K562 (cell line): ENCODE measurements around the gene TAX1BP1. TPM values are rescaled to one million over a fixed set of nuclear protein-coding genes. Genes with fewer than 3 reads are reported as not detected.

Source experiments
- ATAC-seq: fragments of 200-7000 bp; cut with Tn5 transposase; 3 replicates; pipeline ENCODE4 v1.9.1; 2020; ENCODE audit warnings: moderate library complexity
- BruUV-seq: library from RNA; stranded (reverse); fragments of 400-500 nt; replicated peaks from 2 replicates; lab custom pipeline; 2021; lab: Mats Ljungman, UMichigan
- CTCF ChIA-PET: fragments of 300-600 bp; formaldehyde crosslinking; extraction: SDS; loops from one replicate; lab custom pipeline; 2021; ENCODE audit warnings: low intra/inter-chr PET ratio; lab: Yijun Ruan, JAX
- POLR2A ChIA-PET: fragments of 300-600, 350-650 bp; sonication (Branson Sonifier 250); formaldehyde crosslinking; extraction: SDS; loops from one replicate; lab custom pipeline; 2021; ENCODE audit warnings: antibody characterized with exemption, inconsistent platforms; lab: Yijun Ruan, JAX
- DNase-seq, 4 experiments: peaks; one replicate each; pipeline versions ENCODE4 v3.0.0 to v3.0.0-alpha.2; 2011 to 2018; ENCODE audit warnings: low spot score in 3 of 4, mixed read lengths in 3 of 4; ENCODE audit errors: extremely low read depth in 1 of 4
- FAIRE-seq: peaks from 2 replicates; lab custom pipeline; 2011; peaks lifted over from hg19 to GRCh38; lab: Jason Lieb, UNC
- H2AFZ ChIP-seq: 2 replicates; pipeline ENCODE4 v1.6.0; 2011; ENCODE audit warnings: low read depth, low read length, control low read depth, inconsistent platforms
- H3K27ac ChIP-seq: fragments of 200-600 bp; 3 replicates; pipeline ENCODE4 v1.8.0; 2011; ENCODE audit warnings: low read depth, mild to moderate bottlenecking, control low read depth, inconsistent platforms, low read length, moderate library complexity, mixed read lengths; ENCODE audit errors: extremely low read depth
- H3K27me3 ChIP-seq, 2 experiments: fragments of 300-600 bp in 1 of 2; 2 replicates in 1 of 2; 3 replicates in 1 of 2; pipeline versions ENCODE4 v1.6.0 to v1.8.0; 2011; ENCODE audit warnings: inconsistent platforms in 2 of 2, low read length in 2 of 2, mild to moderate bottlenecking in 1 of 2, mixed read lengths in 1 of 2, moderate library complexity in 1 of 2; ENCODE audit not compliant: control insufficient read depth in 2 of 2, insufficient read depth in 2 of 2
- H3K36me3 ChIP-seq: fragments of 300-600 bp; 3 replicates; pipeline ENCODE4 v1.8.0; 2011; ENCODE audit warnings: mild to moderate bottlenecking, low read length, inconsistent platforms; ENCODE audit not compliant: control insufficient read depth, insufficient read depth
- H3K4me1 ChIP-seq, 2 experiments: fragments of 200-600 bp in 1 of 2; replicated peaks in 1 of 2; 2 replicates in 1 of 2; 3 replicates in 1 of 2; pipeline versions ENCODE4 v1.5.1 to v1.8.0; 2011; ENCODE audit warnings: inconsistent platforms in 2 of 2, low read length in 2 of 2, mild to moderate bottlenecking in 1 of 2, mixed read lengths in 1 of 2, moderate library complexity in 1 of 2; ENCODE audit not compliant: control insufficient read depth in 2 of 2, insufficient read depth in 2 of 2
- H3K4me2 ChIP-seq: 2 replicates; pipeline ENCODE4 v1.6.1; 2011; ENCODE audit warnings: low read length, control low read depth, inconsistent platforms, mixed read lengths; ENCODE audit not compliant: insufficient read depth
- H3K4me3 ChIP-seq: fragments of 200-600 bp; sonication (generic), shearing (Covaris generic); 2 replicates; pipeline ENCODE4 v1.5.1; 2016; ENCODE audit warnings: control low read depth, inconsistent platforms
- H3K79me2 ChIP-seq: fragments of 200-600 bp; 3 replicates; pipeline ENCODE4 v1.8.0; 2011; ENCODE audit warnings: low read length, inconsistent platforms; ENCODE audit not compliant: control insufficient read depth, insufficient read depth
- H3K9ac ChIP-seq, 2 experiments: 2 replicates each; pipeline versions ENCODE4 v1.6.0 to v1.6.1; 2011; ENCODE audit warnings: low read depth in 2 of 2, low read length in 2 of 2, control low read depth in 1 of 2, inconsistent platforms in 1 of 2, mild to moderate bottlenecking in 1 of 2, mixed read lengths in 1 of 2; ENCODE audit not compliant: insufficient read depth in 1 of 2
- H3K9me1 ChIP-seq: one replicate; pipeline ENCODE4 v1.6.0; 2011; ENCODE audit warnings: inconsistent platforms, mild to moderate bottlenecking, low read length, moderate library complexity; ENCODE audit not compliant: control insufficient read depth, insufficient read depth
- H3K9me3 ChIP-seq: replicated peaks from 2 replicates; pipeline ENCODE4 v1.5.1; 2011; ENCODE audit warnings: low read depth, low read length, inconsistent platforms; ENCODE audit not compliant: control insufficient read depth, insufficient read depth
- H4K20me1 ChIP-seq: replicated peaks from 2 replicates; pipeline ENCODE4 v1.6.1; 2011; ENCODE audit warnings: low read length, inconsistent platforms, mixed read lengths; ENCODE audit not compliant: control insufficient read depth, insufficient read depth
- CREM ChIP-seq: IDR thresholded peaks from 2 replicates; pipeline ENCODE4 v1.6.1; 2014; ENCODE audit warnings: antibody characterized with exemption, low read depth
- DIDO1 ChIP-seq: fragments of 450-650 bp; IDR thresholded peaks from 2 replicates; pipeline ENCODE4 v1.6.1; 2016; ENCODE audit warnings: low read depth, missing biosample characterization, missing genetic modification characterization
- MTA1 ChIP-seq: fragments of 450-650 bp; IDR thresholded peaks from 2 replicates; pipeline ENCODE4 v1.6.1; 2017; ENCODE audit warnings: borderline replicate concordance
- MYBL2 ChIP-seq, 2 experiments: fragments of 450-650 bp in 1 of 2; sonication (generic) in 1 of 2; formaldehyde crosslinking in 1 of 2; IDR thresholded peaks; 2 replicates each; pipeline versions ENCODE4 v1.6.1 to v1.8.1; 2017 to 2022; ENCODE audit warnings: borderline replicate concordance in 1 of 2, inconsistent platforms in 1 of 2, low read depth in 1 of 2, mild to moderate bottlenecking in 1 of 2, missing genetic modification reagents in 1 of 2, moderate library complexity in 1 of 2
- PML ChIP-seq: IDR thresholded peaks from 2 replicates; pipeline ENCODE4 v1.6.1; 2012; ENCODE audit warnings: low read length, inconsistent platforms
- POU5F1 ChIP-seq: fragments of 150-350 bp; IDR thresholded peaks from 2 replicates; pipeline ENCODE4 v1.6.1; 2014; ENCODE audit warnings: borderline replicate concordance, low read length, low read depth, mild to moderate bottlenecking; ENCODE audit not compliant: partially characterized antibody
- RNF2 ChIP-seq: sonication (generic); IDR thresholded peaks from 2 replicates; pipeline ENCODE4 v1.6.1; 2016
- TFAP4 ChIP-seq: sonication (generic); formaldehyde crosslinking; IDR thresholded peaks from 2 replicates; pipeline ENCODE4 v1.8.0; 2022; ENCODE audit warnings: missing genetic modification reagents, mild to moderate bottlenecking, moderate library complexity, borderline replicate concordance
- TRIM25 ChIP-seq: fragments of 450-650 bp; IDR thresholded peaks from 2 replicates; pipeline ENCODE4 v1.7.0; 2016; ENCODE audit warnings: borderline replicate concordance
- ZC3H8 ChIP-seq: fragments of 450-650 bp; IDR thresholded peaks from 2 replicates; pipeline ENCODE4 v1.6.1; 2017
- ZNF134 ChIP-seq: fragments of 250-450 bp; sonication (Bioruptor Pico); conservative IDR thresholded peaks from 2 replicates; pipeline ENCODE4 v1.4.0; 2020
- ZNF184 ChIP-seq: sonication (generic); formaldehyde crosslinking; IDR thresholded peaks from 2 replicates; pipeline ENCODE4 v1.5.0; 2020; ENCODE audit warnings: missing genetic modification reagents
- ZNF444 ChIP-seq: fragments of 250-450 bp; sonication (Bioruptor Pico); IDR thresholded peaks from 2 replicates; pipeline ENCODE4 v1.4.0; 2020; ENCODE audit warnings: mild to moderate bottlenecking, moderate library complexity
- ZNF699 ChIP-seq: fragments of 250-450 bp; sonication (Bioruptor Pico); IDR thresholded peaks from 2 replicates; pipeline ENCODE4 v1.8.0; 2021; ENCODE audit warnings: mild to moderate bottlenecking, moderate library complexity; ENCODE audit not compliant: insufficient replicate concordance
- whole genome bisulfite sequencing: fragments of 100-300 bp; shearing (Covaris generic); methylation state at CpG from one replicate; pipeline ENCODE4 v1.1.6; 2016; ENCODE audit warnings: low coverage, mixed read lengths; ENCODE audit not compliant: insufficient coverage; ENCODE audit errors: missing lambda C conversion rate; 5-methylcytosine and 5-hydroxymethylcytosine counted together
- in situ Hi-C: fragments of 300-500 bp; cut with MboI; formaldehyde crosslinking; loops from 4 replicates; pipeline ENCODE4 v1.15.0; 2018; ENCODE audit warnings: inconsistent platforms, mixed read lengths
- intact Hi-C: fragments of 100-400 bp; cut with micrococcal nuclease; formaldehyde crosslinking; loops from 2 replicates; pipeline ENCODE4 v1.14.2; 2022
- polyA plus RNA-seq, 8 experiments: library from polyadenylated mRNA; depleted of rRNA in 4 of 8; stranded (reverse) in 5 of 8; unstranded in 3 of 8; fragments of >200 nt; fragmentation: Nextera tagmentation in 2 of 8; fragmentation: Illumina TruSeq in 1 of 8; extraction: Ambion mirVana in 2 of 8; extraction: Trizol in 1 of 8; gene quantifications; 2 replicates each; pipeline versions ENCODE4 v1.2.1 to v1.2.3, GENCODE V29; 2011 to 2014; ENCODE audit warnings: inconsistent platforms in 1 of 8, missing spikeins in 1 of 8
- total RNA-seq, 7 experiments: library from RNA; depleted of rRNA in 6 of 7; stranded (reverse); fragments of >200 nt in 6 of 7; fragmentation: Illumina TruSeq in 2 of 7; extraction: Trizol in 2 of 7; gene quantifications; 2 replicates each; pipeline versions ENCODE4 v1.2.1 to v1.2.3, GENCODE V29; 2011 to 2021; ENCODE audit warnings: low replicate concordance in 1 of 7

The TAX1BP1 gene
- total and polyA plus RNA-seq, 9 of the 15 experiments (the other 6 are each of a cell fraction or from before 2014, with no cell fraction given) = 49.0 to 119 (median 75.9) TPM

GRCh38 chr7:27704422-27705199 lies 35.4 kb upstream of the TAX1BP1 start:
- H3K4me1 ChIP-seq = no peaks in the 10 kb centered on the region; a peak in 1 of 5 replicates
- no peaks in the 10 kb centered on the region for H3K9me1 ChIP-seq
- no peaks in the 10 kb centered on the region for H4K20me1 ChIP-seq
- H3K9me3 ChIP-seq = no peaks in the 10 kb centered on the region
- intact Hi-C loops = no loop called here
- no peak overlapping the region for H3K4me3 ChIP-seq
- ATAC-seq = no peak
- no peaks in the 10 kb centered on the region for H3K79me2 ChIP-seq
- BruUV-seq = no TSS peak
- POLR2A ChIA-PET = interaction anchor here (0.6 kb wide), 1 partner anchor 26 kb away, joined by 3 read pairs; no protein-coding TSS in a partner anchor
- H3K27ac ChIP-seq = no peak overlapping the region
- H2AFZ ChIP-seq = no peak overlapping the region
- no peak overlapping the region for H3K4me2 ChIP-seq
- WGBS = 17% methylated on average over 3 of the region's 3 CpGs
- in situ Hi-C loops = no loop called here
- H3K27me3 ChIP-seq = no peaks in the 10 kb centered on the region; a peak in 1 of 5 replicates
- H3K9ac ChIP-seq = no peak overlapping the region
- no peaks in the 10 kb centered on the region for H3K36me3 ChIP-seq
- no peak for DNase-seq
- CTCF ChIA-PET = no interaction called here
- FAIRE-seq = no peak
- no peak for TF ChIP-seq ZNF134 (CRISPR knock-in tag)
- no peak for TF ChIP-seq ZNF444 (CRISPR knock-in tag)
- TF ChIP-seq CREM = no peak
- TF ChIP-seq TFAP4 (CRISPR knock-in tag) = no peak
- TF ChIP-seq PML = no peak
- no peak for TF ChIP-seq TRIM25
- TF ChIP-seq MTA1 = no peak
- no peak for TF ChIP-seq MYBL2 (IDR thresholded peaks at IDR 0.05; ENCODE audit: low read depth)
- TF ChIP-seq MYBL2 (CRISPR knock-in tag; IDR thresholded peaks at IDR 0.05; ENCODE audit: borderline replicate concordance) = no peak
- TF ChIP-seq DIDO1 (tag) = no peak
- TF ChIP-seq RNF2 = no peak
- no peak for TF ChIP-seq ZC3H8
- TF ChIP-seq ZNF184 (CRISPR knock-in tag) = no peak
- no peak for TF ChIP-seq ZNF699
- TF ChIP-seq POU5F1 = no peak
